IgD-negative memory B cell (primary cell): ENCODE data around the gene NRG2. TPM values are rescaled to one million over a fixed set of nuclear protein-coding genes. Genes with fewer than 3 reads are reported as not detected.
A peak's percentile ranks its signal among the peaks of the same experiment; 100 is the strongest.

ENCODE experiments used
- H3K27ac Mint-ChIP-seq, 3 donors: one replicate each; pipeline ENCODE4 v1.8.0; 2020 to 2022; ENCODE audit warnings: mild to moderate bottlenecking in 3 of 3, mixed read lengths in 3 of 3, moderate library complexity in 1 of 3
- H3K27me3 Mint-ChIP-seq: one replicate; pipeline ENCODE4 v1.8.0; 2021; ENCODE audit warnings: mixed read lengths
- H3K36me3 Mint-ChIP-seq: one replicate; pipeline ENCODE4 v1.8.0; 2020; ENCODE audit warnings: mild to moderate bottlenecking, mixed read lengths
- H3K4me1 Mint-ChIP-seq, 3 donors: one replicate each; pipeline ENCODE4 v1.8.0; 2020 to 2022; ENCODE audit warnings: mixed read lengths in 3 of 3, mild to moderate bottlenecking in 1 of 3
- H3K4me3 Mint-ChIP-seq, 4 donors: one replicate each; pipeline ENCODE4 v1.8.0; 2020 to 2022; ENCODE audit warnings: mild to moderate bottlenecking in 4 of 4, mixed read lengths in 4 of 4, moderate library complexity in 3 of 4
- H3K9me3 Mint-ChIP-seq, 3 donors: one replicate each; pipeline ENCODE4 v1.8.0; 2020 to 2021; ENCODE audit warnings: mixed read lengths in 3 of 3, mild to moderate bottlenecking in 1 of 3
- polyA plus RNA-seq: library from polyadenylated mRNA; unstranded; fragments of 300-500 nt; fragmentation: Illumina TruSeq; gene quantifications from one replicate; pipeline ENCODE4 v1.2.3, GENCODE V29; 2021

NRG2 gene
- not detected for polyA plus RNA-seq

- Mint-ChIP-seq H3K27me3 (peaks cover 47% of the 10 kb centered on the region), H3K27ac (no peak within 1 kb of the TSS), H3K4me3 (peak within 1 kb of the TSS; percentile 75 to 91 (median 86)), H3K36me3 (no peaks in the 10 kb centered on the region), H3K4me1 (peaks cover 16 to 35% (median 29%) of the 10 kb centered on the region in 3 donors), H3K9me3 (no peaks in the 10 kb centered on the region)
These were observed at the start of gene NRG2 for GRCh38 chr5:140042643-140043507. Gene NRG2 (minus strand): TSS chr5:140043299.

- no peak overlapping the region for H3K27ac Mint-ChIP-seq
- peaks cover 2% of the 10 kb centered on the region for H3K36me3 Mint-ChIP-seq
- H3K9me3 Mint-ChIP-seq, result peaks cover 9 to 22% (median 14%) of the 10 kb centered on the region in 3 donors
- no peaks in the 10 kb centered on the region for H3K4me1 Mint-ChIP-seq
- H3K27me3 Mint-ChIP-seq, result peaks cover 12% of the 10 kb centered on the region
- H3K4me3 Mint-ChIP-seq, result no peak overlapping the region
These were observed 47.2 kb upstream of the NRG2 start for GRCh38 chr5:140090251-140090650.

- Mint-ChIP-seq H3K4me3 (no peak overlapping the region), H3K4me1 (no peaks in the 10 kb centered on the region), H3K9me3 (peaks cover 2 to 7% (median 3%) of the 10 kb centered on the region in 3 donors), H3K27me3 (peaks cover 1% of the 10 kb centered on the region), H3K27ac (no peak overlapping the region), H3K36me3 (no peaks in the 10 kb centered on the region)
These were observed 41.4 kb upstream of the NRG2 start for GRCh38 chr5:140084541-140084940.

DNA sequence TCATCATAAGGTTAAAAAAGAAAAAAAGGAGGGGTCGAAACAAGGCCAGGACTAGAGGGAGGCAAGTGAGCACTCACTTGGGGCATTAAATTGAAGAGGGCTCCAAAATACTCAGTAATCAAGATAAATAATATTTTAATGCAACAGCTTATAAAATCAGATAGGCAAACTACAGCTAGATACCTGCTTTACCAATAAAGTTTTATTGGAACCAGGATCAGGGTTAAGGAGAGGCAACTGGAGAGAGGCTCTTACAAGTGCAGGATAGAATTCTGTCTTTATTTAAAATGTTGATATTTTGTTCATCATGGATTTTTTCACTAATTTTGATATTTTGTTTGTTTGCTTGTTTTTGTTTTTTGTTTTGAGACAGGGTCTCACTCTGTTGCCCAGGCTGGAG lies 40.6 kb upstream of the NRG2 start:
- Mint-ChIP-seq H3K4me3 (no peak overlapping the region), H3K4me1 (no peaks in the 10 kb centered on the region), H3K27me3 (peaks cover 1% of the 10 kb centered on the region), H3K9me3 (no peaks in the 10 kb centered on the region), H3K36me3 (no peaks in the 10 kb centered on the region), H3K27ac (no peak overlapping the region)

DNA sequence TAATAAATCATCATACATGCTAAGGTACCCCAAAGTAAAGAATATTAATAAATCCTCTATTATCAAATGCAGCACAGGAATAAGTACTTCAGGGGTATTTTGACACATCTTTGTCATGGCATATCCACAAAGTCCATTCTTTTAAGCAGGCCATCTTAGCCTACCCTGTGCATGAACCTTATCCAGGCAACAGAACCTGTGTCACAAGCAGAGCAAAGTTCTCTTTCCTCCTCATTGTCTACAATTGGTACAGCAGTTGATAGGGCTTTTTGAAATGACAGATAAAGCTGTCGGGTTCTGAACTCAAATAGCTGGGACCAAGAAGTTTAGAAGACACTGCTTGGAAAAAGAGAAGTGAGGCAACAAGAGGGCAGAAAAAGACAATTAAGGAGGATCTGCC lies 40.0 kb upstream of the NRG2 start:
- Mint-ChIP-seq H3K27me3 (peaks cover 1% of the 10 kb centered on the region), H3K4me1 (no peaks in the 10 kb centered on the region), H3K27ac (no peak overlapping the region), H3K9me3 (no peaks in the 10 kb centered on the region), H3K4me3 (no peak overlapping the region), H3K36me3 (no peaks in the 10 kb centered on the region)

GRCh38 chr5:140076788-140077187 lies 33.7 kb upstream of the NRG2 start:
- Mint-ChIP-seq H3K36me3 (no peaks in the 10 kb centered on the region), H3K4me1 (peaks cover 0 to 3% (median 0%) of the 10 kb centered on the region in 3 donors), H3K4me3 (no peak overlapping the region), H3K9me3 (no peaks in the 10 kb centered on the region), H3K27me3 (peaks cover 4% of the 10 kb centered on the region), H3K27ac (no peak overlapping the region)

GRCh38 chr5:140076142-140076541 lies 33.0 kb upstream of the NRG2 start:
- Mint-ChIP-seq H3K9me3 (no peaks in the 10 kb centered on the region), H3K4me3 (no peak overlapping the region), H3K27me3 (peaks cover 4% of the 10 kb centered on the region), H3K27ac (no peak overlapping the region), H3K4me1 (peaks cover 0 to 3% (median 0%) of the 10 kb centered on the region in 3 donors), H3K36me3 (no peaks in the 10 kb centered on the region)

DNA sequence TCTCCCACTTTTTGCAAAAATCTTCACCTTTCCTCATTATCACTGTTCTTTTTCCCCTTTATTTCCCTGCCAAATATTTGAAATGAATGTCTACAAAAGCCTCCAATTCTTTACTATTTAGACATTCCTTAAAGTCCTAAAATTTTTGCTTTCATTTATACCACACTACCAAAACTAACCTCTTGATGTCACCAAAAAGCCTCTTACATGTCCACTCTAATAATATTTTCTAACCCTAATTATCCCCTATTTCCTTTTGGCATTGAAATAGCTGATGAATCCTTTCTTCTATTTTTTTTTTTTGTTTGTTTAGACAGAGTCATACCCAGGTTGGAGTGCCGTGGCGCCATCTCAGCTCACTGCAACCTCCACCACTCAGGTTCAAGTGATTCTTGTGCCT lies 32.3 kb upstream of the NRG2 start:
- Mint-ChIP-seq H3K9me3 (no peaks in the 10 kb centered on the region), H3K27me3 (peaks cover 4% of the 10 kb centered on the region), H3K36me3 (no peaks in the 10 kb centered on the region), H3K27ac (no peak overlapping the region), H3K4me3 (no peak overlapping the region), H3K4me1 (peaks cover 0 to 3% (median 0%) of the 10 kb centered on the region in 3 donors)

GRCh38 chr5:140073296-140073695 lies 30.2 kb upstream of the NRG2 start:
- H3K4me1 Mint-ChIP-seq, result peaks cover 0 to 3% (median 0%) of the 10 kb centered on the region in 3 donors
- H3K9me3 Mint-ChIP-seq, result no peaks in the 10 kb centered on the region
- H3K4me3 Mint-ChIP-seq, result no peak overlapping the region
- H3K36me3 Mint-ChIP-seq, result no peaks in the 10 kb centered on the region
- no peak overlapping the region for H3K27ac Mint-ChIP-seq
- peaks cover 4% of the 10 kb centered on the region for H3K27me3 Mint-ChIP-seq

- Mint-ChIP-seq H3K9me3 (no peaks in the 10 kb centered on the region), H3K27me3 (peaks cover 6% of the 10 kb centered on the region), H3K27ac (no peak overlapping the region), H3K4me1 (peaks cover 0 to 3% (median 0%) of the 10 kb centered on the region in 3 donors), H3K4me3 (no peak overlapping the region), H3K36me3 (no peaks in the 10 kb centered on the region)
These were observed 29.7 kb upstream of the NRG2 start for GRCh38 chr5:140072812-140073211.

DNA sequence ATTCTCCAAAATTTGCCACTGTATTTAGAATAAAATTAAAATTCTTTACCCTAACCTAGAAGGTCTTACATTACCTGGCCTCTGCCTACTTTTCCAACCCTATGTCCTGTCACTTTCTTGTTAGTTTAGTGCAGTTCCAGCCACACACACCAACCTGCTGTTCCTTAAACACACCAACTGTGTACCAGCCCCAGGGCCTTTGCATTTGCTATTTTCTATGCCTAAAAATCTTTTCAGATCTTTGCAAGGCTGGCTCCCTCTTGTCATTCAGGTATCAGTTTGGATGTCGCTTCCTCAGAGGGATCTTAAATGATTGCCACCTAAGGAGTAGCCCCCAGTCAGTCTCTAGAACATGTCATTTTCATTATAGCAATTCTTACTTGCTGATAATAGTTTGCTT lies 17.7 kb upstream of the NRG2 start:
- Mint-ChIP-seq H3K9me3 (no peaks in the 10 kb centered on the region), H3K4me1 (no peaks in the 10 kb centered on the region), H3K4me3 (no peak overlapping the region), H3K27ac (no peak overlapping the region), H3K36me3 (no peaks in the 10 kb centered on the region), H3K27me3 (peaks cover 22% of the 10 kb centered on the region)

DNA sequence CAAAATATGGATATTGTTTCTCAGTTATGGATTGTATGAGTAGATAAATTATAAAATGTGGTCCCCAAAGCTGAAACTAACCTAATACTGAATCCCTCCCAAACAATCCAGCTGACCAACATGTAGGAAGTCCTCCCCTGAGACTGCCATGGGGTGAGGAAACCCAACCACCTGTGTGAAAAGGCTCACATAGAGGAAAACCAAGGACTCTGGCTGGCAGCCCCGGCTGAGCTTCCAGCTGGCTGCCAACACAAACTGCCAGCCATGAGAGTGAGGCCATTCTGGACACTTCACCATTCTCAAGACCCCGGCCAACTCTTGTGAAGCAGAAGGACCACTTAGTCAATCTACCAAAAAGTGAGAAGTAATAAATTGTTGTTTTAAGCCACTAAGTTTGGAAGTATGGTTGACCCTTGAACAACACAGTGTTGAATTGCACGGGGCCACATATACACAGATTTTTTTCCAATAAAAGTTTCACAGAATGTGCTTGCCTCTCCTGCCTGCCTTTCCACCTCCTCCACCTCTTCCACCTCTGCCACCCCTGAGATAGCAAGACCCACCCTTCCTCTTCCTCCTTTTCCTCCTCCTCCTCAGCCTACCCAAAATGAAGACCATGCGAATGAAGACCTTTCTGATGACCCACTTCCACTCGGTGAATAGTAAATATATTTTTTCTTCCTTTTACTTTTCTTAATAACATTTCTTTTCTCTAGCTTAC lies 15.3 kb upstream of the NRG2 start:
- no peak overlapping the region for H3K27ac Mint-ChIP-seq
- no peaks in the 10 kb centered on the region for H3K4me1 Mint-ChIP-seq
- peaks cover 18% of the 10 kb centered on the region for H3K27me3 Mint-ChIP-seq
- no peaks in the 10 kb centered on the region for H3K36me3 Mint-ChIP-seq
- no peaks in the 10 kb centered on the region for H3K9me3 Mint-ChIP-seq
- no peak overlapping the region for H3K4me3 Mint-ChIP-seq

- Mint-ChIP-seq H3K4me3 (no peak overlapping the region), H3K36me3 (no peaks in the 10 kb centered on the region), H3K27ac (no peak overlapping the region), H3K27me3 (peaks cover 6% of the 10 kb centered on the region), H3K4me1 (no peaks in the 10 kb centered on the region), H3K9me3 (no peaks in the 10 kb centered on the region)
These were observed 13.8 kb upstream of the NRG2 start for GRCh38 chr5:140056880-140057279.

DNA sequence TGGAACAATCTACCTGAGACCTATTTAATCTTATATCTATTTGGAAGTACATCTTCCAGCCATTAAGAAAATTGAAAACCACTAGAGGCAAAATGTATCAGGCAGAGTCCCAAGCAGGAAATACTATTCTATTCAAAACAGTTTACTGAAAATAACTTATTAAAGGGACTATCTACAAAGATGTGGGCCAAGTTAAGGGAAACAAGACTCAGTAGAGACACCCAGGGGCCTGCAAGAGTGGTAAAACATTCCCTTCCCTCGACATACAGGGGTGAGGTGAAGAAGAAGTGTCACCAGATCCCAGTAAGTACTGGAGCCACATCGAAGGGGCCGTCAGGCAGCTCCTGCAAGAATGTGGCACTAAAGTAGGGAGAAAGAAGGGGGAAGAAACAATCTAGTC lies 12.1 kb upstream of the NRG2 start:
- H3K27ac Mint-ChIP-seq, result no peak overlapping the region
- H3K4me1 Mint-ChIP-seq, result no peaks in the 10 kb centered on the region
- no peaks in the 10 kb centered on the region for H3K36me3 Mint-ChIP-seq
- H3K9me3 Mint-ChIP-seq, result no peaks in the 10 kb centered on the region
- no peak overlapping the region for H3K4me3 Mint-ChIP-seq
- H3K27me3 Mint-ChIP-seq, result peaks cover 1% of the 10 kb centered on the region

- no peaks in the 10 kb centered on the region for H3K9me3 Mint-ChIP-seq
- H3K27me3 Mint-ChIP-seq, result peaks cover 3% of the 10 kb centered on the region
- no peak overlapping the region for H3K27ac Mint-ChIP-seq
- no peak overlapping the region for H3K4me3 Mint-ChIP-seq
- no peaks in the 10 kb centered on the region for H3K36me3 Mint-ChIP-seq
- H3K4me1 Mint-ChIP-seq, result no peaks in the 10 kb centered on the region
These were observed 11.1 kb upstream of the NRG2 start for GRCh38 chr5:140054086-140054689.
